Neutrophil (primary cell): Measurements from ENCODE around the gene RAB36.

Experiments
- H3K27ac ChIP-seq: fragments of 200-600 bp; sonication (generic); 2 replicates; pipeline ENCODE4 v1.5.1; 2016; ENCODE audit warnings: mild to moderate bottlenecking, moderate library complexity
- H3K27me3 ChIP-seq: fragments of 200-600 bp; sonication (generic); 2 replicates; pipeline ENCODE4 v1.6.0; 2016; ENCODE audit warnings: mild to moderate bottlenecking
- H3K36me3 ChIP-seq: fragments of 200-600 bp; sonication (generic); 2 replicates; pipeline ENCODE4 v1.5.1; 2017
- H3K4me1 ChIP-seq, 2 experiments: fragments of 200-600 bp in 1 of 2; sonication (generic) in 1 of 2; 1 replicate in 1 of 2; 2 replicates in 1 of 2; pipeline versions ENCODE4 v1.5.1 to v1.6.1; 2013 to 2016; ENCODE audit warnings: low read depth in 1 of 2, low read length in 1 of 2, mild to moderate bottlenecking in 1 of 2, moderate library complexity in 1 of 2; ENCODE audit not compliant: control insufficient read depth in 1 of 2, insufficient read depth in 1 of 2
- H3K4me3 ChIP-seq, 2 experiments: fragments of 200-600 bp in 1 of 2; sonication (generic) in 1 of 2; 1 replicate in 1 of 2; 2 replicates in 1 of 2; pipeline ENCODE4 v1.5.1; 2013 to 2016; ENCODE audit warnings: low read depth in 1 of 2, low read length in 1 of 2, mild to moderate bottlenecking in 1 of 2, moderate library complexity in 1 of 2
- H3K9me3 ChIP-seq: fragments of 200-600 bp; sonication (generic); 2 replicates; pipeline ENCODE4 v1.5.1; 2016
- CTCF ChIP-seq: fragments of 200-600 bp; sonication (generic); IDR thresholded peaks from 2 replicates; pipeline ENCODE4 v1.5.1; 2016; ENCODE audit warnings: antibody characterized with exemption

Gene RAB36

GRCh38 chr22:23202812-23203451, 57.7 kb downstream of the RAB36 start:
- Histone ChIP-seq H3K4me1 (peaks cover 9 to 14% of the 10 kb centered on the region in 2 experiments), H3K27me3 (no peaks in the 10 kb centered on the region), H3K4me3 (no peak overlapping the region), H3K9me3 (no peaks in the 10 kb centered on the region), H3K27ac (no peak overlapping the region), H3K36me3 (peaks cover 6% of the 10 kb centered on the region)
- TF ChIP-seq CTCF = no peak

- peaks cover 6% of the 10 kb centered on the region for H3K36me3 ChIP-seq
- no peak overlapping the region for H3K27ac ChIP-seq
- H3K4me3 ChIP-seq = no peak overlapping the region
- no peak for TF ChIP-seq CTCF
- peaks cover 5 to 8% of the 10 kb centered on the region in 2 experiments for H3K4me1 ChIP-seq
- H3K9me3 ChIP-seq = no peaks in the 10 kb centered on the region
- no peaks in the 10 kb centered on the region for H3K27me3 ChIP-seq
Measured at GRCh38 chr22:23203452-23204124, 58.3 kb downstream of the RAB36 start.

GRCh38 chr22:23204125-23204488, 58.8 kb downstream of the RAB36 start:
- no peaks in the 10 kb centered on the region for H3K27me3 ChIP-seq
- peaks cover 5 to 8% of the 10 kb centered on the region in 2 experiments for H3K4me1 ChIP-seq
- H3K36me3 ChIP-seq = peaks cover 6% of the 10 kb centered on the region
- H3K27ac ChIP-seq = no peak overlapping the region
- no peak overlapping the region for H3K4me3 ChIP-seq
- no peaks in the 10 kb centered on the region for H3K9me3 ChIP-seq
- no peak for TF ChIP-seq CTCF

GRCh38 chr22:23204541-23205157, 59.4 kb downstream of the RAB36 start:
- no peak overlapping the region for H3K27ac ChIP-seq
- peaks cover 6% of the 10 kb centered on the region for H3K36me3 ChIP-seq
- TF ChIP-seq CTCF = no peak

GRCh38 chr22:23205339-23206049, 60.2 kb downstream of the RAB36 start:
- TF ChIP-seq CTCF = no peak
- Histone ChIP-seq H3K27me3 (no peaks in the 10 kb centered on the region), H3K4me1 (peaks cover 5 to 8% of the 10 kb centered on the region in 2 experiments), H3K36me3 (peaks cover 6% of the 10 kb centered on the region), H3K9me3 (no peaks in the 10 kb centered on the region), H3K4me3 (no peak overlapping the region), H3K27ac (no peak overlapping the region)

More at GRCh38 chr22:23204541-23205157, 59.4 kb downstream of the RAB36 start:
- no peaks in the 10 kb centered on the region for H3K27me3 ChIP-seq
- H3K4me3 ChIP-seq = no peak overlapping the region
- H3K9me3 ChIP-seq = no peaks in the 10 kb centered on the region
- peaks cover 5 to 8% of the 10 kb centered on the region in 2 experiments for H3K4me1 ChIP-seq
